ENCODE data around the gene SPTLC3.

The SPTLC3 gene

DNA sequence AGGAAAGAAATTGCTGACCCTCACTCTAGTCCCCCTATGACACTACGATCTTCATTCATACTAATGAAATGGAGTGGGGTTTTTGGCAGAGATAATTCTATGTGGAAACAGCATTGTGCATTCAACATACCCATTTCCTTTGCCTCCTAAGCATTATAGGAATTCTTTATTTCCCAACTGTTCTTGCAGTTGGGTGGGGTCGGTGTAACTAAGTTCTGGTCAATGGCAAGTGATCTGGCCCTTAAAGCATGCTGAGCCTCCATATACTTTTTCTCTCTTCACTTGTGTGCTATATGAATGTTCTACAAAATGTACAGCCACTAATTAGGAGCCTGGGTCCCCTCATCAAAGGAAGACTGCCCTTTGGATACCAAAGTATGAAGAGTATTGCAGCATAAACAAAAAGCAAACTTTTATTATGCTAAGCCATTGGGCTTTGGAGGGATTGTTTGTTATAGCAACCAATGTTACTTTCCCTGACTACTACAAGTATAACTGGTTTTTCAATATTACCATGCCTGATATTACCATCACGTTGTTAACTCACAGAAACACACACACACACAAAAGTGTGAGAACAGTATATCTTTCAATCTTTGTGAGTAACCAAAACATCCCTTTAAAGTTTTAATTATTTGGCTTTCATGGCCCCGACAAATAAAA lies 203.3 kb downstream of the SPTLC3 start:
- TF ChIP-seq ZNF274 (IDR thresholded peaks at IDR 0.05; ENCODE audit: low read depth, low read length) = no peak
- H3K4me3 ChIP-seq (ENCODE audit: low read length) = no peak overlapping the region

DNA sequence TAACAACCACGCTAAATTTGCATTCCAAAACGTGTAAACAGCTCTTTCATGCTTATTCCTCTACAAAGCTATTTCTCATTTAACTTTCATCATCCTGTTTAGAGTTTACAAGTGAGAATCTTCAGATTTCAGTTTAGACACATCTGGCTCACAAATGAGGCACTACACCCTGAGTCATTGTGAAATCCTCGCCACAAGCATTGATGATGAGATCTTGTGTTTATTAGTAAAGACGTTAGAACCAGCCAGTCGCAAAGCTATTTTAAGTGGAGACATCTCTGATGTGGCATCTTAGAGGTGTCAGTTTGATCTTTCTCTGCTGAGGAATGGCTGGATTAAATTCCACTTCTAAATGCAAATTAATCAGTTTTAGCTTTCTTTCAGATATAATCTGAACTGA lies 204.0 kb downstream of the SPTLC3 start:
- TF ChIP-seq ZNF274 (IDR thresholded peaks at IDR 0.05; ENCODE audit: low read depth, low read length) = no peak
- H3K4me3 ChIP-seq (ENCODE audit: low read length) = no peak overlapping the region

DNA sequence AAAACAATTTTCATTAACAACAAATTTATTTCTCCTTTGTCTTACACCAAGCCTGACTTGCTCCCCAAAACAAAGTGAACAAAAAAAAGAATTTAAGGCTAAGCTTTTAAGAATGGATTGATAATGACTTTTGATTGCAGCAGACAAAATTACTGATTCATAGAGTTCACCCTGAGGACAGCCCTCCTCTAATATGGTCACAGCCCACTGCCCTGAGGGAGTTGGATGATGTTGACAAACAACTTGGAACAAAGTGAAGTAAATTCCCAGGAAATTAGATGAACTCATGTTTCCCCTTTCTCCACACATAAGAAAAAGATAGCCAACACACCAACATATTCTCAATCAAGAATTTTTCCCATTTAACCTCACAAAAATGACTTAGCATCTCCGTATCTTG lies 204.6 kb downstream of the SPTLC3 start:
- TF ChIP-seq ZNF274 (IDR thresholded peaks at IDR 0.05; ENCODE audit: low read depth, low read length) = no peak
- H3K4me3 ChIP-seq (ENCODE audit: low read length) = no peak overlapping the region

DNA sequence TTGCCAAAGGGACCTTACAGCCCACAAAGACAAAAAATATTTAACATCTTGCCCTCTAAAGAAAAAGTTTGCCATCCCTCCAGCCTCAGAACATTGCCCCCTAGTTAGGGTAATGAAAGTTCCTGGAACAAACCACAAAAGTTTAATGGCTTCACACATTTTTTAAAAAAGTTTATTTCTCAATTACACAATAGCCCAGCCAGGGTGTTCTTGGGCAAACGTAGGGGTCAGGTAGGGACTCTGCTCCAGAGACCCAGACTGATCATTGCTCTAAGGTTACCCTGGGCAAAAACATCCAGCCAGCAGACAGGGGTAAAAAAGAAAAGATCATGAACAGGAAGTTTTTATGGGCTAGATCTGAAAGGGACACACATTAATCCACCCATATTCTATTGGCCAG lies 207.8 kb downstream of the SPTLC3 start:
- H3K4me3 ChIP-seq (ENCODE audit: low read length) = no peak overlapping the region
- no peak for TF ChIP-seq ZNF274 (IDR thresholded peaks at IDR 0.05; ENCODE audit: low read depth, low read length)

All from GM08714 (cell line).